ENCODE results near the gene HPGDS. TPM values are rescaled to one million over a fixed set of nuclear protein-coding genes. Genes with fewer than 3 reads are reported as not detected.

Gene HPGDS
- total and polyA plus RNA-seq, 8 donors = 0.16 to 2.9 (median 0.54) TPM

DNA sequence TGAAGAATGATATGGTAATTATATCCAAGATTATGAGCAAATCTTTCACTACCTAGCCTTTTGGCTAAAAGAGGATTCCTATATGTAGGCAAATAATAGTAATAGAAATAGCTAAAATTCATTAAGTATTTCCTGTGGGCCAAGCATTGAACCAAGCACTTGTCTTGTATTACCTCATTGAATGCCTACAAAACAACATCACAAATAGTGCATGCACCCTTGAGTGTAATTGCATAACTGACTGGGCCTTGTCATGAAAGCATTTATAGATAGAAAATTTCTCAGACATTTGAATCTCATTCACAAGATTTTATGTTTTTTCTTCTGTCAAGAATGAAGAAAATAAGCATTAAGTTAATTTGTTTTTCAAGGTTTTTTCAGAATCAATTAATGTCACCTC, 3.9 kb upstream of the HPGDS start:
- Histone ChIP-seq H3K9me3 (no peaks in the 10 kb centered on the region), H3K4me1 (peaks cover 3 to 8% (median 5%) of the 10 kb centered on the region in 3 donors), H3K27me3 (no peaks in the 10 kb centered on the region), H3K4me3 (no peak overlapping the region), H3K36me3 (no peaks in the 10 kb centered on the region), H3K27ac (no peak overlapping the region)
- FAIRE-seq = no peak
- intact Hi-C loops (cut with DNase I) = no loop called here
- TF ChIP-seq, protein P1, sequence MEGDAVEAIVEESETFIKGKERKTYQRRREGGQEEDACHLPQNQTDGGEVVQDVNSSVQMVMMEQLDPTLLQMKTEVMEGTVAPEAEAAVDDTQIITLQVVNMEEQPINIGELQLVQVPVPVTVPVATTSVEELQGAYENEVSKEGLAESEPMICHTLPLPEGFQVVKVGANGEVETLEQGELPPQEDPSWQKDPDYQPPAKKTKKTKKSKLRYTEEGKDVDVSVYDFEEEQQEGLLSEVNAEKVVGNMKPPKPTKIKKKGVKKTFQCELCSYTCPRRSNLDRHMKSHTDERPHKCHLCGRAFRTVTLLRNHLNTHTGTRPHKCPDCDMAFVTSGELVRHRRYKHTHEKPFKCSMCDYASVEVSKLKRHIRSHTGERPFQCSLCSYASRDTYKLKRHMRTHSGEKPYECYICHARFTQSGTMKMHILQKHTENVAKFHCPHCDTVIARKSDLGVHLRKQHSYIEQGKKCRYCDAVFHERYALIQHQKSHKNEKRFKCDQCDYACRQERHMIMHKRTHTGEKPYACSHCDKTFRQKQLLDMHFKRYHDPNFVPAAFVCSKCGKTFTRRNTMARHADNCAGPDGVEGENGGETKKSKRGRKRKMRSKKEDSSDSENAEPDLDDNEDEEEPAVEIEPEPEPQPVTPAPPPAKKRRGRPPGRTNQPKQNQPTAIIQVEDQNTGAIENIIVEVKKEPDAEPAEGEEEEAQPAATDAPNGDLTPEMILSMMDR (IDR thresholded peaks at IDR 0.05) = no peak
- no peak for DNase-seq
- ATAC-seq = no peak

DNA sequence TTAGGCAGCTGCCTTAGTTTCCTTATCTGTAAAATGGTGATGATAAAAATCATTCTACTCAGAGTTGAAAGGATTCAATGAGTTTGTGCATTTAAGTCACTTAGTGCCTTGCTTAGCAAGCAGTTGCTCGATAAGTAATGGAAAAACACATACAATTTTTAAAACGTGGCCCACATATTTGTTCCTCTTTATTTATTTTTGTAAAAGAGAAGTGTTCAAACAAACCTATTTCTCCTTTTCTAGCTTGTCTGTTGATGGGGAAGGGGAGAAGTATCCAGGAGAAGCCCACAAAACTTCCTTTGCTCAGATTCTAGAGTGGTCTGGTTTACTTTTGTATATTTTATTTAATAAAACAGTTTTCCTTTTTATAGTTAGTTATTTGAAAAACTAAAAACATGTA, 3.3 kb upstream of the HPGDS start:
- H3K9me3 ChIP-seq = no peaks in the 10 kb centered on the region
- no peak overlapping the region for H3K4me3 ChIP-seq
- DNase-seq (no peak), ATAC-seq (peak in 2 of 4 donors; percentile 38 to 46), FAIRE-seq (no peak)
- no peaks in the 10 kb centered on the region for H3K27me3 ChIP-seq
- WGBS, 2 donors = 32 to 39% methylated on average over 2 of the region's 2 CpGs
- intact Hi-C loops (cut with DNase I) = no loop called here
- H3K4me1 ChIP-seq = peaks cover 3 to 8% (median 5%) of the 10 kb centered on the region in 3 donors
- no peak overlapping the region for H3K27ac ChIP-seq
- no peaks in the 10 kb centered on the region for H3K36me3 ChIP-seq
- TF ChIP-seq, protein P1 (IDR thresholded peaks at IDR 0.05) = no peak

DNA sequence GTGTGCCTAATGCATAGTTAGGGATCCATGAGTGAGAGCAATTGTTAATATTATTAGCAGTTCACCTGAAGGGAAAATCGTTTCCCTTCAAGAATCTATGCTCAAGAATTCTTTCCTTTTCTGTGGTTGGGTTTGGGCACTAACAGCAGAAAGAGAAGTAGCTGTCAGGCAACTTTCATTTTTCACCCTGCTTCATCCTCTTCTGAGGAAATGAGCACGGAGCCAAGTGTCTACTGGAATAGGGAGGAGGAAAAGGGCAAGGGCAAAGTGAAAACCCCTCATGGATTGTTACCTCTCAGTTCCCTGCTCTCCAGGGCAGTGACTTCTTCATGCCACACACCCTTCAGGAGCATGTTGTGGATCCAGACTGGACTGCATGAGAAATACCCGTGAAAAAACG, 2.6 kb upstream of the HPGDS start:
- Histone ChIP-seq H3K27ac (no peak overlapping the region), H3K27me3 (no peaks in the 10 kb centered on the region), H3K4me3 (no peak overlapping the region), H3K36me3 (no peaks in the 10 kb centered on the region), H3K9me3 (no peaks in the 10 kb centered on the region), H3K4me1 (peaks cover 3 to 8% (median 5%) of the 10 kb centered on the region in 3 donors)
- peak in 2 of 4 donors; percentile 35 to 60 for ATAC-seq
- FAIRE-seq = no peak
- TF ChIP-seq, protein P1 (IDR thresholded peaks at IDR 0.05) = no peak
- WGBS, 2 donors = 34 to 36% methylated on average over 4 of the region's 4 CpGs
- DNase-seq = no peak
- intact Hi-C loops (cut with DNase I) = no loop called here

DNA sequence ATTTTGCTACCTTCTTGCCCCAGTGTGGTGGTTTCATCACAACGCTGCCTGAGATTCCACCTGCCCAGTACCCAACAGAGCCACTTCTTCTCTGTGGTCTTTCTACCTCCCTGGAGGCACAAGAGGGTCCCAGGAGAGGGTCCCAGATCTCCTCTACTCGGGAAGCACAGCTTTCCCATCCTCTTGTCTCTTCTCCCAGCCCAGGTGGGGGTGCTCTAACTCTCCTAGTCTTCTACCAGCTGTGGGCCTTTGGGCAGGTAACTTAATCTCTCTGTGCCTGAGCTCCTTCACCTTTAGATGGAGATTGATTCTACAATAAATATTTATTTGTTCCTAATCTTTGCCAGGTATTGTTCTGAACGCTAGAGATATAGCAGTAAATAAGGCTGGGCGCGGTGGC, 1.8 kb upstream of the HPGDS start:
- H3K36me3 ChIP-seq = no peaks in the 10 kb centered on the region
- ATAC-seq = no peak
- no peaks in the 10 kb centered on the region for H3K9me3 ChIP-seq
- WGBS, 2 donors = 80 to 83% methylated on average over 5 of the region's 5 CpGs
- H3K4me3 ChIP-seq = no peak overlapping the region
- TF ChIP-seq, protein P1 (IDR thresholded peaks at IDR 0.05) = no peak
- intact Hi-C loops (cut with DNase I) = no loop called here
- no peak for DNase-seq
- H3K4me1 ChIP-seq = peaks cover 3 to 8% (median 5%) of the 10 kb centered on the region in 3 donors
- no peak for FAIRE-seq
- H3K27me3 ChIP-seq = no peaks in the 10 kb centered on the region
- no peak overlapping the region for H3K27ac ChIP-seq

DNA sequence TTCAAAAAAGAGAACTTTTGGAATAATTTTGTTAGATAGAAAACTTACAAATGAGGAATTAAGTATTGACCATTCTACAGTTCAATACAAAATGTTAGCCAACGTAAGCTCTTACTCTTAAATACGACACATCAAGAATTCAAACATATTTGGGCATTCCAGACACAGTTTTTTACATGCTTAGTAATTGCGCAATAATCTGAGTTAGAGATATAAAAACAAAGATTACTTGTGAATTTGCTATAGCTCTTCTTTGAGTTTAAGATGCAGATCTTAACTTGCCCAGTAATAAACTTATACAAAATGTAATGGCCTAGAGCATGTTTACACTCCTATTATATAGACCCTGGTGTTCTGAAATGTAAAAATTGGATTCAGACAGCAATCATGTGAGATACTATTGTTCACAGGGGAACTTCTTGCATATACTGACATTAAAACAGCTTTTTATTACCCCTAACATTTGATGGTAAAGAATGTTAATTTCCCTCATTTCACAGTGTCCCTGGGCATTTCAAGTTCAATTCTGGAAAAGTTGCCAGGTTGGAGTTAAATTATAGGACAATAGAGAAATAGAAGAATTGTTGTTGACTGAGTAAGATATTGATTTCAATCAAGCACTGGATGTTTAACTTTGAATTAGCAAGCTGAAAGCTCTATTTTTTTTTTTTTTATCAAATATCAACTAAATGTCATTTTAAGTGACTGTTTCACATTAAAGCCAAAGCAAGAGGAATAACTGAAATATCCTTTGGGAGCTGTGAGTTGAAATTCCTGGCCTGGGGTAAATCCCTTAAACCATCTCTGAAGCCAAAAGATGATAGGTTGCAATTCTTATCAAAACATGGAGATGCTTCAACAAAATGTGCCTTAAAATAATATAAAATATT, 910 bp downstream of the HPGDS start:
- WGBS, 2 donors = 72% methylated on average over 3 of the region's 3 CpGs
- no peak for DNase-seq
- TF ChIP-seq, protein P1 (IDR thresholded peaks at IDR 0.05) = no peak
- H3K4me3 ChIP-seq = no peak overlapping the region
- intact Hi-C loops (cut with DNase I) = no loop called here
- FAIRE-seq = no peak
- H3K27ac ChIP-seq = no peak overlapping the region
- no peaks in the 10 kb centered on the region for H3K9me3 ChIP-seq
- peaks cover 3 to 8% (median 5%) of the 10 kb centered on the region in 3 donors for H3K4me1 ChIP-seq
- ATAC-seq = no peak
- no peaks in the 10 kb centered on the region for H3K27me3 ChIP-seq
- H3K36me3 ChIP-seq = no peaks in the 10 kb centered on the region
